Stimulated activated CD8-positive, alpha-beta memory T cell treated with anti-CD3 and anti-CD28 coated beads, Interleukin-12 subunit alpha, Interleukin-12 subunit beta, amount 100 ng/mL, for 24 hours (primary cell): ENCODE measurements around the gene TFAP2A.

Experiments
- DNase-seq: peaks from one replicate; pipeline ENCODE4 v3.0.0-alpha.2; 2020; ENCODE audit errors: extremely low read depth

The TFAP2A gene

DNA sequence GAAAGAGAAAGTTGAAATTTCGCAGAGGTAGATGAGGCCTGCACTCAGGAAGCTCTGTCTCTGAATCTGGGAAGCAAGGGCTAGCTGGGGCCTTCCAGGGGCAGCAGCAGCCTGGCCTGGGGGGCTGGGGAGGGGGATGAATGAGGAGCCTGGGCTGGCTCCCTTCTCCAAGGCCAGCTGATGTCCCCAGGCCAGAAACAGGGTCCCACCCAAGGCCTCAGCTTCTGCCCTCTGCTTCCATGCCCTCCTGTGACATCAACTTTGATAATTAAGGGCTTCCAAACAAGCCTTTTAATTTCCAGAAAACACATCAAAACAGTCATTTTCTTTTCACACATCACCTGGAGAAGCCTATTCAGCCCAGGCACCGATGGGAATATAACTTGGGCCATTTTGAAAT lies 15.4 kb downstream of the TFAP2A start:
- no peak for DNase-seq

DNA sequence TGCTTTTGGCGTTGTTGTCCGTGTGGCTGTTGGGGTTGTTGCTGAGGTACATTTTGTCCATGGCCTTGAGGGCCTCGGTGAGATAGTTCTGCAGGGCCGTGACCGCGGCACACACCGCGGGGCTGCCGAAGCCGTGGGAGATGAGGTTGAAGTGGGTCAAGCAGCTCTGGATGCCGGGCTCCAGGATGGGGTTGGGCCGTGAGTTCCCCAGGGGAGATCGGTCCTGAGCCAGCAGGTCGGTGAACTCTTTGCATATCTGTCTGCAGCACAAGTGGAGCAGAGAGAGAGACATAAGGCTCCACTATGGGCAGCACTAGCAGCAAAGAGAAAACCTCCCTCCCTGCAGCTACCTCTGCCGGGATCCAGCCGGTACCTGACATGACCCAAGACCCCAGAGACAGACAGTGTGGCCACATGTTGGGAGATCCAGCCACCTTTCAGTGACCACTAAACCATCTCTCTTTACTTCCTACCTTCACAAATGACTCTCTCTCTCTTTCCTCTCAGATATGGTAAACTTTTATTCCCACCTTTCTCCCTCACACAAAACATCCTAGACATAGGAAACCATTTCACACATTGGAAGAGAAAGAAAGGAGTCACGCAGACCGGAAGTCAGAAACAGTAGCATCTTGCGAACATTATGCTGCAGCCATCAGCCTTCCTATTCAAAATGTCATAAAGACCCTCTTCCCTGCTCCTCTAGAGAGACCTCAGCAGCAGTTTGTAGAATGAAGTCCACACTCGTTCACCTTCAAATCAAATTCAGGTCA lies 16.2 kb downstream of the TFAP2A start:
- no peak for DNase-seq

DNA sequence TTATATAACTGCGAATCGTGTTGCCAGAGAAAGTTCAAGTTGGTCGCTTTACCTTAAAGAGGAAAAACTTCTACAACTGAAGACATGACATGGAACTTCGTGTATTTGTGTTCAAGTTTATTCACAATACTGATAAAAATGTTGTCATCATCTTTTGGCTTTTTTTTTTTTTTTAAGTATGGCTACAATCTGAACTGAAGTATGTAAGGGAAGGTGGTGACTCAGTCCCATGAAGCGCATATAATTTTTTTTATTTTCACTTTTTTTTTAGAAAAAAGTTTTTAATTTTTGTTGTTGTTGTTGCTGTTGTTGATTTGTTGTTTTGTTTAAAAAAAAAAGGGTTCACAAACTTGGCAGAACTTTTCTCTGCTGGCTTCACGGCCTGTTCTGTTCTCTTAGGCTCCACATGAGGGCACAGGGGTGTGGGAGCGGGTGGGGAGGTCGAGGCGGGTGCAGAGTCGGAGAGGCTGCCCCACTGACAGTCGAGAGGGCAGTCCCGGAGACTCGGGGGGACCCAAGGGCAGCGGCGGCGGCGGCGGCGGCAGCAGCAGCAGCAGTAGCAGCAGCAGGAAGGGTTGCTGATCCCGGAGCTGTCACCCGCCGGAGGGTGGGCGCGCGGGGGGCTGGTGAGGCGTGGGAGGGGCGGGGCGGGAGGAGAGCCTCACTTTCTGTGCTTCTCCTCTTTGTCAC lies 17.0 kb downstream of the TFAP2A start:
- no peak for DNase-seq

DNA sequence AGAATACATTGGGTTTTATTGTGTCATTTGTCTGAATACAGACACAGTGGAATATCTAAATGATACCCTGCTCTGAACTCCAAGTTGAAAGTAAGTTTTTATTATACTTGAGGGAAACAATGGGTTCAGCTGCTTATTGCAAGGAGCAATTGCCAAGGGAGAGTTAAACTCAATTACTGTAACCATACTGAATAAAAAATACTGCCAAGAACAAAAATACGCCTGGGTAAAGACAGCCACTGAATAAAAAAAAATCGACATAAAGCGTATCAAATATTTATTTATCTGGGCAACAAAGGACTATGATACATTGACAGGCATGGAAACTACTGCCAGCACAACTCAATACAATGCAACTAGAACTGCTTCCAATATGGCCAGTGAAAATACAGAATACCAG lies 18.1 kb downstream of the TFAP2A start:
- DNase-seq: no peak

DNA sequence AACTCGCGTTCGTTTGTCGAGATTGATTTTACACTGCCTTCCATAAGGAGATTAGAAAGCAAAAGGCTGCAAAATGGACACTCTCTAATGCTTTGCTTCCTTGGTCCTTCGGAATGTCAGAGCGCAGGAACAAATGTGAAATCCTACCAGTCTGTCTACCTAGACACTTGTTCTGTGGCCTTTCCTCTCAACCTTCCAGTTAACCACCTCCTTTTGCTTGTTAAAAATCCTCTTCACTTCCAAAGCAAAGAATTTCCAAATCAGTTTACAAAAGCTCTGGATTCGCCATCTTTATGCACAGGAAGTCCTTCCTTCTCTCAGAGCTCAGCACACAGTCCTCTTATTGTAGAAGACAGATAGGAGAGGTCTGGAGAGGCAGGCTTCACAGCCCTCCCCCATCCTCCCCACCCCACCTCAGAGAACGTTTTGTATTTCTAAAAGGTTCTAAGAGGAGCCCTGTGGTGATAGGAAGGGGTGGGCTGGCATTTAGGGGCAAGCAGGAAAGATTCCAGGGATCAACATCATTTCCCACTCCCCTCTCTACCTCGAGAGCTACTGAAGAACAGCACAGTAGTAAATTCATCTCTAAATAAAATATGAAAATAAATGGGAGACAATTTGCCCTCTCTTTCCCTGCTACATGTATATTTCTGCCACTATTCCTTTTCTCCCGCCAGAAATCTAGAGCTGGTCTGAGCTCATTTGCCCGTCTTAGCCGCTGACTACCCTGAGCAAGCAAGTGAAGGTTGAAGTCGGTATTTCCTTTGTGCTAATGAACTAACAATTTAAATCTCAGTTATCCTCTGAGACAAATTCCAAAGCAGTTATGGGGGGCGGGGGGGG lies 18.9 kb downstream of the TFAP2A start:
- no peak for DNase-seq

DNA sequence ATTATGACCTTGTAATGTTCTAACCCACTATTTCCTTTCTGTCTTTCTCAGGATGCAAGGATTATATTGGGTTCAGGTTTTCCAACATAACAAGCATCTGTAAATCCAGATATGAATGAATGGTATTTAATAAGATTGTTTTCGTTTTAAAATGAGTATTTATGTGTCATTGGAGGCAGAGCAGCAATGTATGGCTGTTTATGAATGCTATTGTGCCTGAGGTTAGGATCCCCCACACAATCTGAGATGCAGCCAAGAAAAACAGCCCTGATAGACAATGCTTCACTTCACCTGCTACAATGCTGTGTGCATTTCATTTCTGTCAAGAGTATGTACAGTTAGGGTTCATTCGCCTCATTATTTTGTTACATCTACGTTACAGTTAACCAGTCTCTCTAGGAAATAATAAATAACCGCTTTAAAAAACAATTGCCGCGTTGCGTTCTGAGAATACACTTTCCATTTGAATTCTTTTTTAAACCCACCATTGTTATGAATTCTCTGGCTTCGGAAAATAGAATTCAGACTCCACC lies 19.6 kb downstream of the TFAP2A start:
- no peak for DNase-seq

DNA sequence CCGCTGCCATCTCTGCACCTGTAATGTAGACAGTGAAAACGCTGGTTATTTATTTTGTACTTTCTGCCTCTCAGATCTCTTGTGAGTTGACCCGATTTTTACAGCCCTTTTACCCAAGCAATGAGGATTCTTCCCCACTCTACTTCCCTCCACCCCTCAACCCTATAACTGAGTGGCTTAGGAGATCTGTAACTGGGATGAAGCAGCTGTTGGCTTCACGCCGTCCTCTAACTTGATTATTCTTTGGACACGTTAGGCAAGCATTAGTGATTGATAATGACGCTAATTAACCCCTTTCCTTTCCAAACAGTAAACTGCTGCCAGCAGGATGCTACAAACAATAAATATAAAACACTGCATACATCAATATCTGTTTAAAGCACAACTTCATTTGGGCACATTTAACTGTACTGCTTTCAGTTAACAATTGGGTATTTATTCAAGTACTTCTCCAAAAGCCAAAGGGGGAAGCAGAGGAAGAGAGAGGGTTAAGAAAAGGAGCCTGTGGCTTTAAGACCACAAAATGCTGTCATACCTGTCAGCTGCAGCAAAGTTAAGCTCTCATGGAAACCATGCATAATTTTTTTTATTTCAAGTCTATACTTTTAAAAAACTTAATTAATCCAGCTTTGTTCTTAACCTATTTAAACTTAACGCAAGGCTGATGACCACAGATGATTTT lies 21.2 kb downstream of the TFAP2A start:
- no peak for DNase-seq

DNA sequence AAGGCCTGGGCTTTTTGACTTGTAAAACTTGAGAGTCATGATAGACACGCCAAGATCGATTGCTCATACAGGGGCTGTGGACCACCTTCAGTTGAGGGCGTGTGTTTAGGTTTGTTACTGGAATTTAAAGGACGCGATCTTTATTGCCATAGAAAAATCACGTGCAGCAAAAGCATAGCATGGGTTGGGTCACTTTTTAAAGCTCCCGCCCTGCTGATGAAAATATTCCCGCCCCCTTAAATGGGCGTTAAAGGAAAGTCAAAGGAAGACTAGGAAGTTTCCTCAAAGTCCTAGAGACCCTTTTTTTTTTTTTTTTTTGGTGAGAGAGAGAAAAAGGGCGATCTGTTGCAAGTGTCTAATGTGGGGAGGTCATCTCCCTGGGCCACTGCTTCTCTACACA lies 23.1 kb downstream of the TFAP2A start:
- no peak for DNase-seq

DNA sequence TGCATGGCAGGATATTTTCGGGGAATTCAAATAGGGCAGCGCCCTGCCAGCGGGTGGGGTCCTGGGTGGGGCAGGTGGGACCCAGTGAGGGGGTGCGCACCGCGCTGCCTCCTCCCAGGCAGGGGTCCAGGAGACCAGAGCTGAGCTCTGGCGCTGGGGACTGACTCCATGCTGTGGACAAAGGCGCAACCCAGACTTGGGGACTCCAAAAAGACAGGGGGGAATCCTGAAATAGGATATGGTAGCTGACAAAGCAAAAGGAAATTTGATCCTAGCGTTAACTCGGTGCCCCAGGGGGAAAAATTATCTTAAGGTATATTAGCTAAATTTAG lies 23.6 kb downstream of the TFAP2A start:
- DNase-seq: no peak

DNA sequence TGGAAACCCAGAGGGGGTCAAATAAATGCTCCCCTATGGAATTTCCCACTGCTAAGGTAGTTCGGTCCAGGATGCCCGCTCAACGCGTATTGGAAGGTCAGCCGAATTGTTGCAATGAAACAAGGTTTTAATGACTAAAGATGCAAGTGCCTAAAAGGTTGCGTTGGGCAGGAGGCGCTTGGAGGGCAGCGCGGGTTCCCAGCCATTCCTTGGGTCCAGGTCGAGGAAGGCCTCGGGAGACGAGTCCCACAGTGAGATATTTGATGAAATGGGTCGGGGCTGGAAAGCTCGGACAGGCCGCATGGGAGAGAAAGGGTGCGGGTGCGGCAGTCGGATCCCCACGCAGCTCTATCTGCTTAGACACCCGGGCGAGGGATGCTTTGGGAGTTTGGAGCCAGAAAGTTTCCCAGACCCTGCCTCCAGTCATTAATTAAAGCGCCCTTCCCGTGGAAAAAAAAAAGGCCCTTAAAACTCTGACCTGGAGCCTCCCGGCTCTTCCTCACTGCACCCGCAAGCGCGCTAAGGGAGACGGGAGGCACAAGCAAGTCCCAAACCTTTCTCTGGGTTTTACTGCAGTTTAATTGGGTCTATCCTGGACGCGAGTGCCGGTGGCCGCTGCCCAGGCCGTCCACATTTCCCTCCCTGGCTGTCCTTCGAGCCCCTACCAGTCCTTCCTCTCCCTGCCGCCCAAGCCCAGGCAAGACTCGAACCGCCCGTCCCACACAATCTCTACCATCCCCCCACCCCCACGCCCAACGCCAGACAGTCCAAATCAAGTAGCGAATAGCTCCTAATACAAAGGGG lies 24.2 kb downstream of the TFAP2A start:
- no peak for DNase-seq

DNA sequence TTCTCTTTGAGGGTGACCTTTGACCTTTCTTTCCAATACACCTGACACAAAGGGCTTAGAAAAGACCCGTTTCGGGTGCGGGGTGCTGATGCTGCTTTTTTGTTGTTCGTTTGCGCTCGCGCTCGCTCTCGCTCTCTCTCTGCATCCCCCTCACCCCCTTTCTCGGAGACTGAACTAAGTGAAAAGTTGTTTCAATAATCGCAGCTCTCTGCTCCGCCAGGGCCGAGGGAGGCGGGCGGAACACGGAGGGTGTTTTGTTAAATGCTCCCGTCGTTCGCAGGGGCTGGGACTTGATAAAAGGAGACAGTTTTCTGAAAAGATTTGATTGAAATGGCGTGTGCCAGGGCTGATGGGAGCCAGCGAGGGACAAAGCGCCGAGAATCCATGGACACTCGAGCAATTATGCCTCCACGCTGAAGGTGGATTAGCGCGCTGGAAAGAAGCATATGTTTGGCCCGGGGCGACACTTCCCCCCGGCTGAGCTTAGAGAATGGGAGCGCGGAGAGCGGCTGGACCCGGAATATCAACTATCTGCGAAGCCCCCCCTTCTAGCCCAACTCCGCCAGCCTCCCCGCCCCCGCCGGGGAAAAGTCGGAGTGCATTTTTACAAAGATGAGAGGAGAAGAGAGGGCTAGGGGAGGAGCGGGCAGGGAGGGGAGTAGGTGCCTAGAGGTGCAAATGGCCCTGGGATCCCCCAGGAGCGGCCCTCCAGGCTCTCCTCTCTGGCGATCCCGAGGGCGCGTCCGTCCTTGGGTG lies 25.0 kb downstream of the TFAP2A start:
- DNase-seq: no peak

DNA sequence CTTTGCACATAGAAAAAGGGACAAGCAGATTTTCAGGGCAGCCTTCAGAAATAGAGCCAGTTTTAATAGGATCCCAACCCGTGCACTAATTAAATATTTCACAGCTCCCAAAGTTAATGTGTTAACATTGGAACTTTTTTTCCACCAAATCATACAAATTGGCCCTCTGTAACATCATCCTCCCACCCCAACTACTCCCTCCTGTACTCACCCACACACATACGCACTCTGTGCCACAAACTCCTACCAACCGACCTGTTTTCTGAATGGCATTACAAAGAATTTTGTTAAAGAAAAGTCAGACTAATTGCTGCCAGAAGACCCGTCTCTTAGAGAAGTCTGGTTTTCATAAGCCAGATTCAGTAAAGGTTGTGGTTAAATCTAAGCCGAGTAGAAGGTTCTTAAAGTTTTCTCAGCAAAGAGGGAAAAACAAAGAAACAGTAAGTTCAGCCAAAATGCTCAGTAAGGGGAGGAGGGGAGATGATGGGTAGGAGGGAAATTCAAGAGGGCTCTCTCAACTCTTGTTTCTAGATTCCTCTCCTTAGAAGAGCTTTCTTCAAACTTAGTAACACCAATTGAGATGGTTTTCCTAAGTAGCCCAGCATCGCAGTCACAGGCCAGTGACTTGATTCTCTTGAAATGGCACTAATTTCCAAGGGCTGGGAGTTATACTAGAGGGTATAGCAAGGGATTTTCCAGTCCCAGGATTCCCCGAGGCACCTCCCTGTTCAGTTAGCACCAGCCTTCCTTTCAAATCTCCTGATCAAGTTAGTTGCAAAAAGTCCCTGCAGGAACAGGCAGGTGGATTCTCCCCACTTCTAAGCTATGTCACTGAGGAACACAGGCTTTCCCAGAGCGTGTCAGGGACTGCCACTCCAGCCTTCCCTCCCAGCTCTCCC lies 27.9 kb downstream of the TFAP2A start:
- DNase-seq: no peak

DNA sequence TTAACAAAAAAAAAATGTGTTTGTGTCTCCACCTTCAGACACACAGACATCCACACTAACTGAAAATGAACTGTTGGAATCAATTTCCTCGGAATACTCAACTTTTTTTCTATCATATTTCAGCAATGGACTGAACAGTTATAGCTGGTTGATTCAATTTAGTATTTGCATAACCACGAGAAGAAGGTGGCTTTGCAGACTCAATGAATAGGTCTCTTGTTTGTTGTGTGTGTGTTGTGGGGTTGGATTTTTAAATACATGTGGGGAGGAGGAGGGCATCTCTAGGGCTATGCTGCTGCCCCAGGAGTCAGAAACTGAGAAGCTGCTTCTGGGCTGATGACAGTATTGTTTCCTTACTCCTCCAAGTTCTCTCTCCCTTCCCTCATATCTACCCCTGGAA lies 28.7 kb downstream of the TFAP2A start:
- DNase-seq: no peak

DNA sequence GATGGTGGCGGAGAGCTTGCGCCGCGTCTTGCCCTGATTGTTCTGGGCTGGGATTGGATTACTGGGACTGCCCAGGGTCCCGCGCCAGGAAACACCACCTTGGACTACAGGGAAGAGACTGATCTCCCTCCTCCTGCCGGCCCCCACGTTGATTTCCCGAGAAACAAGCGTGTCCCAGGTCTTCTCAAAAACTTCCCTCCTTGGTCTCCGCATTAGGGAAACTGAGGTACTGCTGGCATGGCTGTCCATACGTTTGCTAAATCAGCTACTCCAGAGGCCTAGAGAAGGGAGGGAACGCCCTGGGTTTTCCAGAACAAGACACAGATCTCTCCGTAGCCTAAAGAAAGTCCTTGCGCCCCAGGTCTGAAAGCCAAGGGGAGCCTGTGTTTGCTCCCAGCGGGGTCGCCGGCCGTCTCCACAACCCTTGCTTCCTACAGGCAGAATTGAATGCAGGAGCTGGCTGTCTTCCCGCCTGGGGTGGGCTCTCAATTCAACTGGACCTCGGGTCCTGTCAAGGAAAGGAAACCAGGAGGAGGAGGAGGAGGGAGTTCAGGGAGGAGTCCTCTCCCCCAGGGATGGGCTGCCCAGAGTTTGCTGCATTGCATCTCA lies 29.2 kb downstream of the TFAP2A start:
- no peak for DNase-seq

DNA sequence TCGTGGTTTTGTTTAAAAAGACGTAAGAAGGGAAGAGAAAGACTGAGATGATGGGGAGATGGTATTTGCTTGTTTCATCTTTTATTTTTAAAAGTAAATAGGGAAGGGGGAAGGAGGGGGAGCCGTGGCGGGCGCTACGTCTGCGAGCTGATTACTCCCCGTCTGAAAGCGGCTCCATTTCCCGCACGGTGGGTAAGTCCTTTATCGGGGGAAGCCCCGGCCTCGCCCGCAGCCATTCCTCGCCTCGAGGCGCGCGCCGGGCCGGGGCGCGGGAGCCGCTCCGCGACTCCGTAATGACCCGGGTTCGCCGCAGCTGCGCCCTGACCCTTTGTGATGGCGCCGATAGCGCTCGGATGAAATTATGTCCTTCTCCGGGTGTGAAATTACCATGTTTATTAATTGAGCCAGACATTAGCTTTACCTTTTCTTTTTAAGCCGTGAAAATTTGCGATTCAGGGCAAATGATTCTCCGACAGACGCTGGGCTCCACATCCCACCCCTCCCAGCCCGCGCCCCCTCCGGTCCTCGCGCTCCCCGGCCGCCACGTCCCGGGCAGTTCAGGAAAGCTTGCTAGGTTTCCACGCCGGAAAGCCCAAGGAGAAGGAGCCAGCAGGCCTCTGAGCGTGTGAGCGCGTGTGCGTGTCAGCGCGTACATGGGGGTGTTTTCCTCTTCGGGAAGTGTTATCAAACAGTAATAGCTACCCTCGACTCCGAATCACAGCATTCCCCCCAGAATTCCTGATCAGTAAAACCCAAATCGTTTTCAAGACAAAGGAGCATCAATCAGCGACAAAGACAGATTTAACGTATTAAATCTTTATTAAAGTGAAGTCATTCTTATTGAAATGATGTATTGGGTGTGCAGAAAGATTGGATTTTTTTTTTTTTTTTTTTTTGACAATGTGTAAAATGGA lies 30.0 kb downstream of the TFAP2A start:
- DNase-seq: no peak

DNA sequence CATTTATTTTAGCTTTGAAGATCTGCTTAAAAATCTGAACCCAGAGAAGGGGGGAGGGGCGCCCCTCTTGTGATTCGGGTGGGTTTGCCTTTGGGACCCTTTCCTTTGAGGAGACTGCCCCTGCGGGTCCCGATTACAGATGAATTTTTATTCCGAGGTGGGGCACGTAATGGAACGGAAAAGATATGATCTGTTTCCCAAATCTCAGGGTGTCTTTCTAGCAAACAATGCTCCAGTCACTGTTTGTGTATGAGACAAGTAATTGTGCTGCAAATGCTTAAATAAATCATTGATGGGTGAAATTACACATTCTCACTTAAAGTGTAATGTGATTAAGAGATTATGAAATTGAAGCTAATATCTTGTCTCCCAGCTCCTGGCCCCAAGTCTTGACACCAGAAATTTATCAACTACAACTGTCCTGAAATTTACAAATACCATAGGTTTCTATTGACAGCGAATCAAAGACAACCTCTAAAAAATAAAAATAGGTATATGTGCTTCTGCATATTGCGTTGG lies 30.7 kb downstream of the TFAP2A start:
- DNase-seq: no peak

DNA sequence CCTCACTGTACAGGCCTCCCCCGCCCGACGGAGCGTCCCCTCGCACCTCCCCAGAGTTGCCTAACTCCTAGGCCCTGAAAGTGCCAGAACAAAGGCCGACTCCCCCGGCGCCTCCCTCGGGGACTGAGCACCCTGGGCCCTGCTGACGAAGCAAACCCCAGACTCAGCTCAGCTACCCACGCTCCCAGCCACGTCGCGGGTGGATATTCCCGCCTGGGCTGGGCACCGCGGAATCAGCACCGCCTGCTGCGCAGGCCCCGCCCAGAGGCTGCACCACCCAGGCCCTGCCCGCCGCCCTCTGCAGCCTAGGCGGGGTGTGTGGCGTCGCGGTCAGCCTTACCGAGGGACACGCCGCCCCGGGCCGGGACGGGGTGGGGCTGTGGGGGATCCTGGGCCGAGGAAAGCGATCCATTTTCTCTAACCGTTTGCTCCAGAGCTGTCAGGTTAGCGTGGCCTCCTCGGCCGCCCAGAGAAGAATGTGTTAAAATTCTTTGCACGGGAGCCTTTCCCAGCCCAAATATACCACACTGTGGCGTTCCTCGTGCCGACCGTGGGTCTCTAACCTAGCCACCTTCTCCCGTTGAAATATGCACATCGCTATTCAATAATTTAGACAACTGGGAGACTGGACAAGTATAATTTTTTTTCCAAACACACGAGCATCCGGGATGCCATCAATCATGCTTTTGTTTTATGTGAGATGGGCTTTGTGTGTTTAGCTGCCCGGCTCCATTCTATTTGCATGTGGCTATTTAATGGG lies 31.4 kb downstream of the TFAP2A start:
- no peak for DNase-seq
